Transverse colon (tissue), 4 donors: Measurements from ENCODE around the gene AMPD3. TPM values are rescaled to one million over a fixed set of nuclear protein-coding genes. Genes with fewer than 3 reads are reported as not detected.

Experiments
- DNase-seq: peaks from one replicate; pipeline ENCODE4 v3.0.0-alpha.2; 2019
- H3K27ac ChIP-seq, 4 donors: fragments of 200-600 bp; sonication (generic); 2 replicates each; pipeline ENCODE4 v1.5.1; 2016 to 2018; ENCODE audit warnings: inconsistent platforms in 4 of 4
- H3K27me3 ChIP-seq: fragments of 200-600 bp; sonication (generic); 2 replicates; pipeline ENCODE4 v1.5.1; 2017; ENCODE audit warnings: inconsistent platforms
- H3K36me3 ChIP-seq, 4 donors: fragments of 200-600 bp; sonication (generic); 2 replicates each; pipeline ENCODE4 v1.5.1; 2017 to 2019; ENCODE audit warnings: inconsistent platforms in 4 of 4
- H3K4me1 ChIP-seq, 4 donors: fragments of 200-600 bp; sonication (generic); 2 replicates each; pipeline ENCODE4 v1.5.1; 2017 to 2020; ENCODE audit warnings: inconsistent platforms in 4 of 4
- H3K4me3 ChIP-seq, 4 donors: fragments of 200-600 bp; sonication (generic); 1 replicate in 1 of 4; 2 replicates in 3 of 4; pipeline versions ENCODE4 v1.5.1 to v1.6.1; 2017 to 2019; ENCODE audit warnings: inconsistent platforms in 4 of 4
- H3K9me3 ChIP-seq, 2 donors: fragments of 200-600 bp; sonication (generic); 2 replicates each; pipeline ENCODE4 v1.5.1; 2017 to 2019; ENCODE audit warnings: inconsistent platforms in 2 of 2
- CTCF ChIP-seq, 5 experiments: fragments of 200-600 bp in 3 of 5; fragments of 450-650 bp in 2 of 5; sonication (generic) in 3 of 5; IDR thresholded peaks; 1 replicate in 2 of 5; 2 replicates in 3 of 5; pipeline ENCODE4 v1.5.1; 2016 to 2017; ENCODE audit warnings: antibody characterized with exemption in 5 of 5, inconsistent platforms in 3 of 5, mild to moderate bottlenecking in 2 of 5, moderate library complexity in 1 of 5
- EP300 ChIP-seq: sonication (generic); formaldehyde crosslinking; IDR thresholded peaks from one replicate; pipeline ENCODE4 v1.6.1; 2017; ENCODE audit warnings: antibody characterized with exemption, low read depth
- POLR2A ChIP-seq: fragments of 450-650 bp; IDR thresholded peaks from one replicate; pipeline ENCODE4 v1.6.1; 2016; ENCODE audit warnings: antibody characterized with exemption, mild to moderate bottlenecking, moderate library complexity
- POLR2AphosphoS5 ChIP-seq, 3 donors: sonication (generic); formaldehyde crosslinking; IDR thresholded peaks; one replicate each; pipeline ENCODE4 v1.6.1; 2016; ENCODE audit warnings: antibody characterized with exemption in 3 of 3
- WGBS, 2 donors: methylation state at CpG; one replicate each; pipeline ENCODE4 v1.1.5; 2018; ENCODE audit warnings: low coverage in 1 of 2; 5-methylcytosine and 5-hydroxymethylcytosine counted together
- in situ Hi-C, 4 donors: fragments of 200-750 bp; cut with MboI; loops; one replicate each; pipeline versions ENCODE4 v1.15.0 to v1.15.1; 2017; ENCODE audit warnings: low sequenced_read_pairs in 3 of 4, low pct_ligation_motif_present in 1 of 4, low pct_unique_long_range_greater_than_20kb in 1 of 4
- intact Hi-C: fragments of 100-400 bp; cut with DNase I; formaldehyde crosslinking; loops from one replicate; pipeline ENCODE4 v1.15.1; 2023; ENCODE audit warnings: low total_unique reads
- total RNA-seq, 4 donors: library from RNA; depleted of rRNA; stranded (reverse); fragments of >200 nt; gene quantifications; one replicate each; pipeline ENCODE4 v1.1.0, GENCODE V29; 2016

Gene AMPD3
- total RNA-seq, 4 donors from 2014 or later, result 2.4 to 32.9 (median 11.2) TPM

GRCh38 chr11:10551290-10551592 lies 96.2 kb downstream of the AMPD3 start:
- in situ Hi-C loops (loop anchor here in 1 of 4 donors (25.0 kb wide), 1 partner anchor 186 kb away; no protein-coding TSS in a partner anchor), intact Hi-C loops (no loop called here)
- H3K4me1 ChIP-seq, result no peaks in the 10 kb centered on the region
- H3K9me3 ChIP-seq, result no peaks in the 10 kb centered on the region
- H3K27me3 ChIP-seq, result no peaks in the 10 kb centered on the region
- no peak for DNase-seq
- H3K36me3 ChIP-seq, result no peaks in the 10 kb centered on the region
- no peak for TF ChIP-seq EP300
- TF ChIP-seq CTCF (IDR thresholded peaks at IDR 0.05), result no peak
- TF ChIP-seq POLR2AphosphoS5 (IDR thresholded peaks at IDR 0.05), result no peak
- TF ChIP-seq POLR2A, result no peak
- no peak overlapping the region for H3K4me3 ChIP-seq
- WGBS, 2 donors, result 75% methylated on average over 4 of the region's 4 CpGs; no CpG with 5 or more reads in 1 of the 2 donors
- no peak overlapping the region for H3K27ac ChIP-seq

DNA sequence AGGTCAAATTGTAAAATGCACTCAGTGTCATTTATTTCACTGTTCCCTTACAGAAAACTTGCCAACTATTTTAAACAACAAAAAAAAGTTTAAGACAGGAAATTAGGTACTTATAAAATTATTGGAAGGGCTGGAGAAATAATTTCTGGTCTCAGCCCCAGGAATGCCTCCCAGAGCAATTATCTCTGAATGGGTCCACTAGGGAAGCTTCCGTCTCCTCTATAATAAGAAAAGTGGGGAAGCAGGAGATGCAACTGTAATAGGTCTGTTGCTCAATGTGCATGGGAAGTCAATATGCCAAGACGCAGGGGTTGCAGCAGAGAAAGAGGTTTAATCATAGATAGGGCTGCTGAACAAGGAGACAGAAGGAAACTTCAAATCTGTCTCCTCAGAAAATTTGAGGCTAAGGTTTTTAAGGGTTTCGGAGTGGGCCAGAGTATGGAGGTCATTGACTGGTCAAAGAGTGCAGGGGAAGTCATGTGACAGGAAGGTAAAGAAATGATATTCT lies 96.8 kb downstream of the AMPD3 start:
- 93 to 100% methylated on average over 1 to 3 of the region's 3 CpGs for WGBS, 2 donors
- TF ChIP-seq POLR2AphosphoS5 (IDR thresholded peaks at IDR 0.05), result no peak
- TF ChIP-seq EP300, result no peak
- TF ChIP-seq CTCF (IDR thresholded peaks at IDR 0.05), result no peak
- no peak for TF ChIP-seq POLR2A
- intact Hi-C loops, result no loop called here

GRCh38 chr11:10556590-10556989 lies 101.5 kb downstream of the AMPD3 start:
- no peaks in the 10 kb centered on the region for H3K36me3 ChIP-seq
- no peak for DNase-seq
- H3K27me3 ChIP-seq, result no peaks in the 10 kb centered on the region
- no peak for TF ChIP-seq EP300
- TF ChIP-seq POLR2A, result no peak
- TF ChIP-seq POLR2AphosphoS5 (IDR thresholded peaks at IDR 0.05), result no peak
- no peak for TF ChIP-seq CTCF (IDR thresholded peaks at IDR 0.05)
- H3K9me3 ChIP-seq, result no peaks in the 10 kb centered on the region
- in situ Hi-C loops (loop anchor here in 1 of 4 donors (25.0 kb wide), 1 partner anchor 181 kb away; no protein-coding TSS in a partner anchor), intact Hi-C loops (no loop called here)
- no peak overlapping the region for H3K4me3 ChIP-seq
- H3K4me1 ChIP-seq, result peaks cover 0 to 3% (median 0%) of the 10 kb centered on the region in 4 donors
- H3K27ac ChIP-seq, result no peak overlapping the region
- WGBS, 2 donors, result 29% methylated on average over 1 of the region's 1 CpG; no CpG with 5 or more reads in 1 of the 2 donors

More for the DNA sequence above, 96.8 kb downstream of the AMPD3 start:
- H3K4me1 ChIP-seq, result no peaks in the 10 kb centered on the region
- H3K9me3 ChIP-seq, result no peaks in the 10 kb centered on the region
- DNase-seq, result no peak
- no peaks in the 10 kb centered on the region for H3K36me3 ChIP-seq
- no peak overlapping the region for H3K27ac ChIP-seq
- no peaks in the 10 kb centered on the region for H3K27me3 ChIP-seq
- in situ Hi-C loops, result loop anchor here in 1 of 4 donors (25.0 kb wide), 1 partner anchor 185 kb away; no protein-coding TSS in a partner anchor
- no peak overlapping the region for H3K4me3 ChIP-seq

Other genes starting within 250 kb of the AMPD3 start
- gene SBF2, start 161.0 kb upstream of the AMPD3 start, total RNA-seq, result 10 to 100 TPM; 46.4 to 71.0 (median 54.8) TPM
- 100 to 1,000 TPM in 3 of 4 donors, 10 to 100 TPM in 1; 51.9 to 235 (median 157) TPM for gene ADM, start 150.2 kb upstream of the AMPD3 start, total RNA-seq
- 10 to 100 TPM; 13.1 to 31.4 (median 22.3) TPM for gene RNF141, start 85.9 kb downstream of the AMPD3 start, total RNA-seq
- gene LYVE1, start 113.4 kb downstream of the AMPD3 start, total RNA-seq, result 10 to 100 TPM in 3 of 4 donors, 1 to 10 TPM in 1; 8.2 to 41.6 (median 31.7) TPM
- gene IRAG1, start 238.5 kb downstream of the AMPD3 start, total RNA-seq, result 10 to 100 TPM; 19.4 to 48.8 (median 24.9) TPM